GM18909 (cell line): ENCODE data around the gene UBE2H.
"Not testable (repeated sequence)": the region's sequence is repeated elsewhere in the genome, so short reads cannot be mapped to it uniquely, and the experiment has no call there.

Experiments used
- ATAC-seq: cut with Tn5 transposase; IDR thresholded peaks from one replicate; pipeline ENCODE4 v1.9.1; 2021; ENCODE audit warnings: mild to moderate bottlenecking; ENCODE audit not compliant: unreplicated experiment, poor library complexity

The UBE2H gene

DNA sequence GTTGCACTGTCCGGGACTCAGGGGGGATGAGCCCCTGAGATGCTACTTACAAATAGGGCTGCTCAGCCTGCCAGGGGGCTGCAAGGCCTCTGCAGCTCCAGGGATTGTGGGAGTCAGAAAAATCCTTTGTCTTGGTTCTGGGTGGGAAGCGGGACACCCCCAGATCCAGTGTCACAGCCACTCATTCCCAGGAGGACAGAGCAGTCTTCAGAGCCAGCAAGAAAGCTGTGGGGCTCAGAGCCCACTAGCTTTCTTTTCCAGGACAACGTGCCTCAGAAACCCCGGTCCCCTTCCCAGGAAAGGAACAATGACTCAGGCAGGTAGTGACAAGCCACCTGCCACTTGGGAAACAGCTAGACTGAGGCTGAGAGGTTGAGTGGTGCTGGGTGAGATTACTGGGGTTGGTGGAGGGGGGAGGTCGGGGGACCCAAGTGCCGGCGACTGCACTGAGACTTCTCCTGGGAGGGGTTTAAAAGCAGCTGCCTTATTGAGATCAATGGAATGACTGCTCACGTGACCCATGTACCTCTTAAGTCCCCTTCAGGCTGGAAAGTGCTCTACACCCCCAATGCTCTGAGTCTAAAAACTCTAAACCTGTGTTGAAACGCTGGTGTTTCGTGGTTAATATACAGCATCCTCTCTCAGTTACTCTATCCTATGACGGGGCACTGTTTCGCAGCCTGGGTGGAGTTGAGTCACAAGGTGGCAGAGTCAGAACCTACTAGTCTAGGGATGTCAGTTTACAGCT lies 123.6 kb downstream of the UBE2H start:
- ATAC-seq = no peak

DNA sequence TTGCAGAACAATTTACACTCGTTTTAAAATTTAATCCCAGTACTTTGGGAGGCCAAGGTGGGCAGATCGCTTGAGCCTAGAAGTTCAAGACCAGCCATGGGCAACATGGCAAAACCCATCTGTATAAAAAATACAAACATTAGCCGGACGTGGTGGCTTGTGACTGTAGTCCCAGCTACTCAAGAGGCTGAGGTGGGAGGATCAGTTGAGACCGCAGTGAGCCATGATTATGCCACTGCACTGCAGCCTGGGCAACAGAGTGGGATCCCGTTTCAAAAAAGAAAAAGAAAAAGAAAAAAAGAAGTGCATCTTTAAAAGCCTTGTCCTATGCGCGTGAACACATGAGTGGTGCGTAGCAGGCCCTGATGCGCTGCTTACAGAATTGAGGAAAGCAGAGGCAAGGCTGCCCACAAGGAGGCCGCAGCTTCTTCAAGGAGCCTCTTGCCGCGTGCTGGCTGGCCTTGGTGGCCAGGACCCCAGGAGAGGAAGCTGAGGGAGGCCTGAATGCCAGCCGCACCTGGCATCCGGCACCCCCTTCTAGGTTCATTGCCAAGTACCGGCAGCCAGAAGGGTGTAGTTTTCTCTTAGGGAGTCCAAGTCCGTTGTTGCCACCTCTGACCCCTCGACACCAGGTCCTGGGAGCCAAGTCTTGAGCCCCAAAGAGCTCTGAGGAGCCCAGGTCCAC lies 124.5 kb downstream of the UBE2H start:
- ATAC-seq = no peak

DNA sequence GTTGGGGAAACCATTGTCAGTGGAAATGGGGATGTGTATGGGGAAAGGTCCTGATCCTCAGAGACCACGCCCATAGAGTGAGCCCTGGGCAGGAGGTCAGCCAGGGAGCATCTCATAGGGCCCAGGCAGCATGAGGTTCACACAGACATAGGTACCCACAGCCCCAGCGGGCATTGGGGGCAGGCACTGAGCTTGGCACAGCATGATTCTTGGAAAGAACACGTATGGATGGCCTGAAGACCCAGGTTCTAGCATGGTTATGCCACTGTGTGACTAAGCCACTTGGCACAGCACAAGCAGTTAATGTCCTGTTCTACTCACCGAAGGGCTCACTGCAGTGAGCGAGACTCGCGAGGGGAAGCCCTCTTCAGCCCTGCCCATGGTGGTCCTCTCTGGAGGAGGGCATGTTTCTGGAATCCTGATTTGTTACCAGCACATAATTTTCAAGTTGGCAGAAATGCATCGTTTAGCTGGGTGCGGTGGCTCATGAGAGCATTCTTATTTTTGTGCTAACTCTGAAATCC lies 125.2 kb downstream of the UBE2H start:
- ATAC-seq = no peak

DNA sequence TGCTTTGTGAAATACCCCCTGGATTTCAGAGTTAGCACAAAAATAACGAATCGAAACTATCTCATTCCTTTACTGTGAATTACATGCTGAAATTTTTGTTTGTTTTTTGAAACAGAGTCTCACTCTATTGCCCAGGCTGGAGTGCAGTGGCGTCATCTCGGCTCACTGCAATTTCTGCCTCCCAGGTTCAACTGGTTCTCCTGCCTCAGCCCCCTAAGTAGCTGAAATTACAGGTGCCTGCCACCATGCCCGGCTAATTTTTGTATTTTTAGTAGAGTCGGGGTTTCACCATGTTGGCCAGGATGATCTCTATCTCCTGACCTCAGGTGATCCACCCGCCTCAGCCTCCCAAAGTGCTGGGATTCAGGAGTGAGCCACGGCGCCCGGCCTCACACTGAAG lies 125.9 kb downstream of the UBE2H start:
- ATAC-seq = not testable (repeated sequence)

DNA sequence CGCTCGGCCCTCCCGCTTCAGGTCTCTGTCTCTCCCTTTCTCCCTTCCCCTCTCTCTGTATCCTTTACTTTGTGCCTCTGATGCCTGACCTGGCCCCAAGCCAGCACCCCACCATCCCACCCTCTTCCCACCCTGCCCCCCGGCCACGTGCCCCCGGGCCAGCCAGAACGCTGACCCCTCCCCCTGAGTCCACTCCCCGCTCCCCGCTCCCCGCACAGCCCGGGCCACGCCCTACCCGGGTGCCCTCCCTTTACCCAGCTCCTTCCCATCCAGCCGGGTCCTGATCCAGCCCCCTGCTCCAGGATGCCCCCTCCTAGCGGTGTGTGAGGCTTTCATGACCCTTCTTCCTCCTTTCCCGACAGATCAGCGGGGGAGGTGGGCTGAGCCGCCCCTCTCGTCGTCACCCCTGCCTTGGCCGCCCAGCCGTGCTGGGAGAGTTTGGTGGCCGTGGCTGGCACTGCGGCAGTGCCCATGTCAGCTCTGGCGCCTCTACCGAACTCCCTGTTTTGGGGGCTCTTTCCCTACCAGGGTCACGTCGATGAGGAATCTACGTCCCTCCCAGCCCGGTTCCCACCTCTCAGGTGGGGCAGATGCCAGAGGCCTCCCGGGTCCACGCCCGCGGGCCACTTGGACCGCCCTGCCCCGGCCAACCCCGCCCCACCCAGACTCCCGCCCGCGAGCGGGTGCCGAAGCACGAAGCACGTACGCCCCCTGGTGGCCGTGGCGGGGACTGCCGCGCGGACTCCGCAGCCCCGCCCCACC lies 127.4 kb downstream of the UBE2H start:
- ATAC-seq = peak; percentile 59

DNA sequence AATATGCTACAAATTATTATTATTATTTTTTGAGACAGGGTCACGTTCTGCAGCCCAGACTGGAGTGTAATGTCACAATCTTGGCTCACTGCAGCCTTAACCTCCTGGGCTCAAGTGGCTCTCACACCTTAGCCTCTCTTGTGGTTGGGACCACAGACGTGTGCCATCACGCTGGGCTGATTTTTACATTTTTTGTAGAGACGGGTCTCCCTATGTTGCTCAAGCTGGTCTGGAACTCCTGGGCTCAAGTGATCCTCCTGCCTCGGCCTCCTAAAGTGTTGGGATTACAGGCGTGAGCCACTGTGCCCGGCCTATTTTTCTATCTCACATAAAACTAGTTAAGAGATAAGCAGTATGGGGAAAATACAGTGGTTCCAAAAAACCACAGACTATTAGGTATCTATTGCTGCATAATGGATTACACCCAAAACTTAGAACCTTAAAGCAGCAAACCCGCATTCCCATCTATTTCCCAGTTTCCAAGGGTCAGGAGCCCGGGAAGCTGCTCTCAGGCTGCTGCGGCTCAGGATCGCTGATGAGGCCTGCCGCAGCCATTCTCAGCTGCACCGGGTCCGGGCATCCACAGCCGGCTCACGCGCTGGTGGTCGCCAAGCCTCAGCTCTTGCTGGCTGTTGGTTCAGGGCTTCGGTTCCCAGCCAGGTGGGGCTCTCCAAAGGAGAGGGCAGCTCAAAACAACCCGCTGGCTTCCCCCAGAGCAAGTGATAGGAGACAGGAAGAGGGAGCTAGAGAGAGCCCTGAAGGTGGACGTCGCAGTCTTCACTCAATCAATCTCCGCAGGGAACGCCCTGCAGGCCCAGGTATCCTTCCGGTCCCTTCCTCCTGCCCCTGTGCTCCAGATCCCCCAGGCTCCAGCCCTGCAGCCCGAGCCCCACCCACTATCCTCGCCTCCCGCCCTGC lies 128.2 kb downstream of the UBE2H start:
- peak; percentile 37 for ATAC-seq

DNA sequence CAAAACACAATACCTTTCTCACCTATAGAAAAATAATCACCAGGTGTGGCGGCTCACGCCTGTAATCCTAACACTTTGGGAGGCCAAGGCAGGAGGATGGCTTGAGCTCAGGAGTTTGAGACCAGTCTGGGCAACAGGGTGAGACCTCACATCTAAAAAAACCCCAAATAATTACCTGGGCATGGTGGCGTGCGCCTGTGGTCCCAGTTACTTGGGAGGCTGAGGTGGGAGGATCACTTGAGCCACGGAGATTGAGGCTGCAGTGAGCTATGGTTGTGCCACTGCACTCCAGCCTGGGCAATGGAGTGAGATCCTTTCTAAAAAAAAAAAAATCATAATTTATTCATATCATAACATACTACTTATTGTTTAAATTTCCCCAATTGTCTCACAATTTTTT lies 129.6 kb downstream of the UBE2H start:
- not testable (repeated sequence) for ATAC-seq

DNA sequence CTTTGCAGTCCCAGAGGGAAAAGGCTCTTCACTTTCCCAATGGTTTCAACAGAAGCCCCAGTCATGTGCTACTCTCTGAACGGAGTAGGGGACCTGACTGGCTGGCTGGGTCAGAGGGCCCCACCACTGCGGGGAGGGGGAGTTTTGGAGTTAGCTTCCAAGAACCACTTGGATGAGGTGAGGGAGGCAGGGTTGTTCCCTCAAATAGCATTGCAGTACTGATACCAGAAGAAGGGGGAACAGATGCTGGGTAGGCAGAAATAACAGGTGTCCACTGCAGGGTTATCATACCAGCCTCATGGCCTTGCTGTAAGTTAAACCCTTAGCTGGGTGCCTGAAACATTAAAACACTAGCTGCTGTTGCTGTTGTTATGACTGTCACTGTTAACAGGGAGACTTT lies 131.3 kb downstream of the UBE2H start:
- no peak for ATAC-seq

DNA sequence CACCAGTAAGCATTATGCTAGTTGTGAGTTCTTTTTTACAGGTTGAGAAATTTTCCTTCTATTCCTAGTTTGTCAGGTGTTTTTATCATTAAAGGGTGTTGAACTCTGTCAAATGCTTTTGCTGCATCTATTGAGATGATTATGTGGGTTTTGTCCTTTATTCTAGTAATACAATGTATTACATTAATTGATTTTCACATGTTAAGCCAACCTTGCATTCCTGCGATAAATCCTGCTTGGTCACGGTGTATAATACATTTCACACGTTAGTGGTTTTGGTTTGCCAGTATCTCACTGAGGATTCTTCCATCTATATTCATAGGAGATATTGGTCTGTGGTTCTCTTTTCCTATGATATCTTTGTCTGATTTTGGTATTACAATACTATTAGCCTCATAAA lies 136.0 kb downstream of the UBE2H start:
- ATAC-seq = no peak

DNA sequence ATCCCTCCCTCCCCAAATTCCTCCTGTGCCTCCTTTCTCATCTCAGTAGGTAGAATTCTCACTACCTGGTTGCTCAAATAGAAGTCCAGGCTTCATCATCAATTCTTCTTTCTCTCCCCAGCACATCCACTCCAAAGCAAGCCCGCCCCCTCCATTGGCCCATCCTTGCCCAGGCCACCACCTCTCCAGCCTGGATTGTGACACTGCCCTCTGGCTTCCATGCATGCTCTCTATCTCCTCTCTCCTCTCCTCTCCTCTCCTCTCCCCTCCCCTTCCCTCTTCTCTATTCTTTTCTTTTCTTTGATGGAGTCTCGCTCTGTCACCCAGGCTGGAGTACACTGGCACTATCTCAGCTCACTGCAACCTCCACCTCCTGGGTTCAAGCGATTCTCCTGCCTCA lies 144.9 kb downstream of the UBE2H start:
- ATAC-seq = no peak

DNA sequence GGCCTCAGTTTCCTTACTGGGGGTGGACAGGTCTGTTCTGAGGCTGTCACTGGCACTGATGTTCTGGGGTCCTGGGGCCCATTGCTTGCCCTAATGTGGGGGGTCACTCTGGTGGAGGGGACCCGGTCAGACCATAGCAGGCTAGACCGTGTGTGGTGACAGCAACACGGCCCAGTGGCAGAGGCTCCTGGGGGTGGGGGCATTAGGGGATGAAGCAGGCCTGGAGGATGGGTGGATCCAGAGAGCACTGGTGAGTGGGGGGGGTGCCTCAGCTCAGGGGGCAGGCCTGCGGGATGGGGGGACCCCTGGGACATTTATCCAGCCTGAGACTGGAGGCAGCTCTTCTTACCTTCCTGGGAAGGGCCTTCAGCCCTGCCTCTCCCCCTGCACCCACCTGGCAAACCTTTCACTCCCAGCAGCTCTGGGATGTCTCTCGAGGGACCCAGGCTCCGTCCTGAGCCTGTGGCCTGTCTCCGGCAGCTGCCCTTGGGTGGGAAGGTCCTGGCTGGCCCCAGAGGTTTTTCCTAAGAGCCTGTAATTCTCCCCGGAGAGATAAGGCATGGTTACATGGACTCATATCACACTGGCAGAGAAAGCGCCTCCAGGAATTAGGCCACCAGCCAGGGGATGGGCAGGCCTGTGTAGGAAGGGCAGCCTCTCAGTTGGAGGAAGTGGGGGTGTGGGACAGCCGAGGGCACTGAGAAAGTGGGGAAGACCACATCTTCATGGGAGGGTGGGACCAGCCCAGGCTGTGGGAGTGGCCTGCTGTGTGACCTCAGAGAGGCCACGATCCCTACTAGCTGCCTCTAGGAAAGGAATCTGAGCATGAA lies 147.7 kb downstream of the UBE2H start:
- ATAC-seq = no peak

DNA sequence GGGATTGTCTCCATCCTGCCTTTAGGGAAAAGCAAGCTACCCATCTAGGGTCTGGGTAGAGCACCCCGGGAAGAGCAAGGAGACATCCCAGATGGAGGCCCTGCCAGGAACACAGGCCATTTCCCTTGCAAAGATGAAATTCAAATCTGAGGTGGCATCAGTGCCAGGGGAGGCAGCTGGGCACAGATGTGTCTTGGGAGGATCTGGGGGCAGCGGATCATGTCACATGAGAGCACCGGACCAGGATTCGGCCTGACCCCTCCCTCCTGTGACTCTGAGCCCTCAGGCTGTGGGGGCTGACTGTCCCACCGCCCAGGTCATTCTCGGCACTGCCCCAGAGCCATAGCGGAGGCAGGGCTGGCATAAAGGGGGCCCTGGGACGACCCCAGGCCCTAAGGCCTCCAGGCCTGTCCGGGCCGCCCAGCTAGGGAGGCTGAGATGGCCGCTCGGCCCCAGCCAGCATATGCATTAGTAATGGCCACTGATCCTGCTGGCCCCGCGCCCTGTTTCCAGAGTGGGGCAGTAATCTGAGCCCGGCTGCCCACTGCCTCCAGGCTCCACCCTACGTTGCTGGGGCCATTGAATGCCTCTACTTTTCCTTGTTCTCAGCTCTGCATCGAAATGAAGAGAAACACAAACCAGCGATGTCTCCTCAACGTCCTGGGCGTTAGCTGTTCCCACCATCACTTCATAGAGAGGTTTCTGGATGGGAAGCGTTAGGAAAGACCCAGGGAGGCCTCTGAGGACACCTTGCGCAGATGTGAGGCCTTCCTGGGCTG lies 148.5 kb downstream of the UBE2H start:
- ATAC-seq = no peak

DNA sequence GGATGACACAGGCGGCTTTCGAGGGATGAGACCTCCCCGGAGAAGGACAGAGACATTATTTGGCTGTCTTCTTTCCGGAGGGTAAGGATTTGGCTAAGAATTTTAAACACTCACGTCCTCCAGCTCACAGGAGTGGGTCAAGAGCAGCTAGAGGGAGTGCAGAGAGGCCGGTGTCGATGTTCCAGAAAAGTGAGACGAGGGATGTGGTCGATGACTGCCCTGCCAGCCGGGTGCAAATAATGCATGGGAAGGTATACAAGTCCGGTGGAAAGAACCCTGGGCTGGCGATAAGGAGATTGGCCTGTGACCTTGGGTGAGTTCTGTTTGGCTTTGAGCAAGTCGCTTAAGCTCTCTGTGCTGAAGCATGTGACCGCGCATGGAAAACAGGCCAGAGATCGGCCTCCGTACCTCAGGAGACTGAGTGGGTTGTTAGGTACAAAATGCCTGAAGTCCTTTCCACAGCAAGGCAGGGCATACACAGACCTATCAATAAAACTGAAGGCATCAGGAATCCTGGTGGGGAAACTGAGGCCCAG lies 149.1 kb downstream of the UBE2H start:
- ATAC-seq = no peak

DNA sequence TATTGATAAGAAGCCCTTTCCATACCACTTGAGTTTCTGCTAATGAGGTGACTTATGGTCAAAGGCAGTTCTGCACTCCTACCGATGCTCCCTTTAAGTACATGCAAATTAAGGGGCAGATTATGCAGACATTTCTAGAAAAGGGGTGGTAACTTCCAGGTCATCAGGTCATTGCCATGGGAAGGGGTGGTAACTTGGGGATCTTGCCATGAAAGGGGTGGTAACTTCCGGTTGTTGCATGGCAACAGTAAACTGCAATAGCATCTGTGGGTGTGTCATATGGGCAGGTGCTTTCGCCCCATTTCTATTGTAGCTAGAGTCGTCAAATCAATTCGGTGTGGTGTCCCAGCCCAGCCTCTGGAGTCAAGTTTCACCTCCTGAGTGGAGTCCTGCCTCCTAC lies 150.9 kb downstream of the UBE2H start:
- no peak for ATAC-seq

DNA sequence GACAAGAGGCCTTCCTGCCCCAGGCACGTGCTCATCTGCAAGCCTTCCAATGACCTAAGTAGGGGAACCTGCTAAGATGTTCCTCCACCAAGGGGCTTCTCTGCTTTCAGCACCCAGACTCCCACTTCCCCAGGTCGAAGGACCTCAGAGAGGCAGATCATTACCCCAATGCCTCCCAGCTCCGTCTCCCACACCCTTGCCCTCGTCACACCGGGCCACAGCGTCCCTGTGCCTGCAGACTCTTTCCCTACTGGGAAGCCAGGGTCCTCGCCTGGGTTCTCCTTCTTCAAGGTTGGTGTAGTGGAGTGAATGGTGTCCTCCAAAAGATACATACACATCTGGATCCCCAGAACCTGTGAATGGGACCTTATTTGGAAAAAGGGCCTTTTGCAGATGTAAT lies 151.9 kb downstream of the UBE2H start:
- ATAC-seq = no peak

DNA sequence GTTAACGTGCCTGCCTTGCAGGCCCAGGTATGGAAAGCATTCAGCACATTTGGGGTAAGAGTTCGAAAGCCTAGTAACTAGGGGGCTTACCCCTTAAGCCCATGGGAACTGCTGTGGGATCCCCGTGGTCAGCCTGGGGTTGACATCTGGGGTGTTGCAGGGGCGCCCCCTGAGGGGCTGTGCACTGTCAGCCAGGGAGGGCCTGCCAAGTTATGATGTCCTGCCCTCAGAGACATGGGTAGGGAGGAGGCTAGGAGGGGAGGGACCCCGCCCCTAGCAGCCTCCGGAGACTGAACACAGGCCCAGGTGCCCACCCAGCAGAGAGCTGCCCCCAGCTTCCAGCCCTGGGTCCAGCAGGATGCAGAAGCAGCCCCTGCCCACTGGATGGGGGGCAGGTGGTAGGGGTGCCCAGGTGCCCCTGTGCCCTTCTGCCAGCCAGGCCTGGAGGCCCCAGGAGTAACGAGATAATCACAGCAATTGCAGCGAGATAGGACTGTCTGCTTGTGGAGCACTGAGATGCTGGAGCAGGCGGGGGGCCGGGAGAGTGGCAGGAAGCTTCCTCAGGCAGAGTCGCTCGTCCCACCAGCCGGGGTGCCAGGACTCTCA lies 153.3 kb downstream of the UBE2H start:
- ATAC-seq = no peak

DNA sequence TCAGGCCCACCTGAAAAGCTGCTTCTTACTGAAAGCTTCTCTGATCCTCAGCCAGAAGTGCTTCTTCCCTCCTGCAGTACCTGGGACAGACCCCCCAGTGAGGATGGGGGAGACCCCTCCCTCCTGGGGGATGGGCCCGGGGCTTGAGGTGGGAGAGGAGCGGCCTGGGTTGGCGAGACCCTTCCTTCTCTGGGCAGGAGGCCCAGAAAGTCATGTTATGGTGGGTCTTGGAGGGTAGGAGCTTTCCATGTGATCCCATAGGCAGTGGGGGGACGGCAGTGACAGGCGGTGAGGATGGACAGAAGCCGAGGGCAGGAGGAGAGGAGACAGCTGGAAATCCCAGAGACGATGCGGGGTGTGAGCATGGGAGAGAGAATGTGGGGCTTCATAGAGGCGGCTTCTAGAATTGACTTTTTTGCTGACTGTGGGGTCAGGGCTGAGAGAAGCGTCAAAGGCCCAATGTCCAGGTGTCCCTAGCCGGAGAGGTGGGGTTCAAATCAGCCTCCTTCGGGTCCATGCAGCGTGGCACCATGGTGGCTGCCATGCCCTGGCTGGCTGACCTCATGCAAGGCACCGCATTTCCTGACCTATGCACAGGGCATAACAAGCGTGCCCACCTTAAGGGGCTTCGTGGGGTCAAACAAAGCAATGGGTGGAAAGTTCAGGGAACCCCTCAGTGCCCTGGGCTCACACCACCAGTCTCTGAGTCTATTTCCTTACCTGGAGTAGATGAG lies 154.0 kb downstream of the UBE2H start:
- no peak for ATAC-seq
